SH-SY5Y (cell line): ENCODE measurements around the gene HECTD4.

Source experiments
- GATA2 ChIP-seq: IDR thresholded peaks from 2 replicates; pipeline ENCODE4 v1.6.1; 2011; ENCODE audit warnings: mild to moderate bottlenecking, low read depth, low read length
- GATA3 ChIP-seq: IDR thresholded peaks from 2 replicates; pipeline ENCODE4 v1.6.1; 2011; ENCODE audit warnings: low read depth, mild to moderate bottlenecking, low read length, moderate library complexity

HECTD4 gene

GRCh38 chr12:112198120-112198733 is 184.0 kb downstream of the HECTD4 start:
- no peak for TF ChIP-seq GATA3
- no peak for TF ChIP-seq GATA2

GRCh38 chr12:112196196-112196875 is 185.9 kb downstream of the HECTD4 start:
- no peak for TF ChIP-seq GATA3
- TF ChIP-seq GATA2, result no peak

- no peak for TF ChIP-seq GATA2
- no peak for TF ChIP-seq GATA3
Measured at GRCh38 chr12:112194601-112195247, 187.5 kb downstream of the HECTD4 start.

- TF ChIP-seq GATA3 (no peak), GATA2 (no peak)
Measured at GRCh38 chr12:112192475-112192874, 189.8 kb downstream of the HECTD4 start.

- TF ChIP-seq GATA3, result no peak
- no peak for TF ChIP-seq GATA2
Measured at GRCh38 chr12:112191840-112192321, 190.3 kb downstream of the HECTD4 start.

- TF ChIP-seq GATA2, result no peak
- TF ChIP-seq GATA3, result no peak
Measured at GRCh38 chr12:112191201-112191600, 191.0 kb downstream of the HECTD4 start.

- TF ChIP-seq GATA3 (no peak), GATA2 (no peak)
Measured at GRCh38 chr12:112190231-112191025, 191.8 kb downstream of the HECTD4 start.

- no peak for TF ChIP-seq GATA2
- no peak for TF ChIP-seq GATA3
Measured at GRCh38 chr12:112188130-112188830, 194.0 kb downstream of the HECTD4 start.

- TF ChIP-seq GATA2, result no peak
Measured at GRCh38 chr12:112185093-112185923, 196.9 kb downstream of the HECTD4 start.

- TF ChIP-seq GATA3 (no peak), GATA2 (no peak)
Measured at GRCh38 chr12:112184056-112184887, 198.0 kb downstream of the HECTD4 start.

GRCh38 chr12:112183141-112184021 is 198.8 kb downstream of the HECTD4 start:
- no peak for TF ChIP-seq GATA2
- TF ChIP-seq GATA3, result no peak
